Suprapubic skin (tissue), 4 donors: ENCODE results near the gene GALE. TPM values are rescaled to one million over a fixed set of nuclear protein-coding genes. Genes with fewer than 3 reads are reported as not detected.
A peak's percentile ranks its signal among the peaks of the same experiment; 100 is the strongest.

Experiments
- DNase-seq, 2 donors: peaks; one replicate each; pipeline ENCODE4 v3.0.0-alpha.2; 2019; ENCODE audit warnings: low spot score in 2 of 2
- H3K27ac ChIP-seq: fragments of 200-600 bp; sonication (generic); one replicate; pipeline ENCODE4 v1.5.1; 2019
- H3K27me3 ChIP-seq: fragments of 200-600 bp; sonication (generic); one replicate; pipeline ENCODE4 v1.5.1; 2019
- H3K36me3 ChIP-seq: fragments of 200-600 bp; sonication (generic); one replicate; pipeline ENCODE4 v1.5.1; 2019
- H3K4me1 ChIP-seq: fragments of 200-600 bp; sonication (generic); one replicate; pipeline ENCODE4 v1.5.1; 2019
- H3K4me3 ChIP-seq: fragments of 200-600 bp; sonication (generic); one replicate; pipeline ENCODE4 v1.5.1; 2019; ENCODE audit warnings: mild to moderate bottlenecking
- H3K9me3 ChIP-seq: fragments of 200-600 bp; sonication (generic); one replicate; pipeline ENCODE4 v1.5.1; 2019
- CTCF ChIP-seq, 2 donors: fragments of 200-600 bp in 1 of 2; fragments of 450-650 bp in 1 of 2; sonication (generic) in 1 of 2; IDR thresholded peaks; one replicate each; pipeline ENCODE4 v1.5.1; 2016 to 2019; ENCODE audit warnings: antibody characterized with exemption in 2 of 2, mild to moderate bottlenecking in 1 of 2, moderate library complexity in 1 of 2
- EP300 ChIP-seq: sonication (generic); formaldehyde crosslinking; IDR thresholded peaks from one replicate; pipeline ENCODE4 v1.6.1; 2017; ENCODE audit warnings: antibody characterized with exemption
- POLR2A ChIP-seq, 2 donors: fragments of 450-650 bp; IDR thresholded peaks; one replicate each; pipeline ENCODE4 v1.6.1; 2017; ENCODE audit warnings: antibody characterized with exemption in 2 of 2, mild to moderate bottlenecking in 2 of 2, moderate library complexity in 2 of 2
- POLR2AphosphoS5 ChIP-seq, 3 donors: sonication (generic); formaldehyde crosslinking; IDR thresholded peaks; one replicate each; pipeline ENCODE4 v1.6.1; 2017; ENCODE audit warnings: antibody characterized with exemption in 3 of 3
- WGBS: methylation state at CpG from one replicate; pipeline ENCODE4 v1.1.5; 2018; 5-methylcytosine and 5-hydroxymethylcytosine counted together
- total RNA-seq, 4 donors: library from RNA; depleted of rRNA; stranded (reverse); fragments of >200 nt; gene quantifications; one replicate each; pipeline ENCODE4 v1.1.0, GENCODE V29; 2016

Gene GALE
- total RNA-seq, 4 donors from 2014 or later, result 15.4 to 26.6 (median 16.9) TPM

- Histone ChIP-seq H3K36me3 (no peaks in the 10 kb centered on the region), H3K9me3 (no peaks in the 10 kb centered on the region), H3K4me1 (peaks cover 11% of the 10 kb centered on the region), H3K27ac (no peak overlapping the region), H3K4me3 (peak overlapping the region; percentile 69), H3K27me3 (no peaks in the 10 kb centered on the region)
- no peak for DNase-seq
- no peak for TF ChIP-seq CTCF (IDR thresholded peaks at IDR 0.05)
- TF ChIP-seq POLR2AphosphoS5 (IDR thresholded peaks at IDR 0.05), result no peak
- no peak for TF ChIP-seq POLR2A (IDR thresholded peaks at IDR 0.05)
- no peak for TF ChIP-seq EP300
- WGBS, result 59% methylated on average over 23 of the region's 24 CpGs
Measured at GRCh38 chr1:23825762-23826522, 25.4 kb upstream of the GALE start.

- Histone ChIP-seq H3K27ac (peak within 1 kb of the TSS; percentile 90), H3K27me3 (no peaks in the 10 kb centered on the region), H3K9me3 (no peaks in the 10 kb centered on the region), H3K4me3 (peak within 1 kb of the TSS; percentile 69), H3K36me3 (no peaks in the 10 kb centered on the region), H3K4me1 (peaks cover 11% of the 10 kb centered on the region)
- DNase-seq, result peak; percentile 95
- whole genome bisulfite sequencing, result 0% methylated on average over 12 of the region's 42 CpGs
- no peak for TF ChIP-seq EP300
- peak; percentile 72 to 91 (median 75) for TF ChIP-seq POLR2AphosphoS5 (IDR thresholded peaks at IDR 0.05)
- peak in 1 of 2 donors; percentile 80 for TF ChIP-seq POLR2A (IDR thresholded peaks at IDR 0.05)
Measured at GRCh38 chr1:23825076-23825761, 24.7 kb upstream of the GALE start, which contains the start of gene HMGCL. Gene HMGCL, minus strand, starts transcription at chr1:23825429. Its CDS starts 14 bp downstream, at chr1:23825415.

GRCh38 chr1:23824711-23825075 is 24.1 kb upstream of the GALE start:
- Histone ChIP-seq H3K4me1 (peaks cover 11% of the 10 kb centered on the region), H3K9me3 (no peaks in the 10 kb centered on the region), H3K4me3 (peak overlapping the region; percentile 69), H3K27me3 (no peaks in the 10 kb centered on the region), H3K36me3 (no peaks in the 10 kb centered on the region), H3K27ac (peak overlapping the region; percentile 90)
- 4% methylated on average over 8 of the region's 8 CpGs for WGBS
- DNase-seq, result no peak
- TF ChIP-seq CTCF (IDR thresholded peaks at IDR 0.05) (no peak), POLR2A (IDR thresholded peaks at IDR 0.05) (no peak), EP300 (no peak), POLR2AphosphoS5 (IDR thresholded peaks at IDR 0.05) (no peak)

- DNase-seq, result no peak
- Histone ChIP-seq H3K27me3 (no peaks in the 10 kb centered on the region), H3K4me1 (peaks cover 11% of the 10 kb centered on the region), H3K4me3 (no peak overlapping the region), H3K36me3 (peaks cover 7% of the 10 kb centered on the region), H3K27ac (no peak overlapping the region), H3K9me3 (no peaks in the 10 kb centered on the region)
- WGBS, result 84% methylated on average over 7 of the region's 7 CpGs
- TF ChIP-seq POLR2AphosphoS5 (IDR thresholded peaks at IDR 0.05), result no peak
- TF ChIP-seq CTCF (IDR thresholded peaks at IDR 0.05), result no peak
- no peak for TF ChIP-seq POLR2A (IDR thresholded peaks at IDR 0.05)
- TF ChIP-seq EP300, result no peak
Measured at GRCh38 chr1:23823767-23824166, 23.2 kb upstream of the GALE start.

GRCh38 chr1:23817633-23818032 is 17.1 kb upstream of the GALE start:
- no peak overlapping the region for H3K27ac ChIP-seq
- no peaks in the 10 kb centered on the region for H3K27me3 ChIP-seq
- H3K9me3 ChIP-seq, result no peaks in the 10 kb centered on the region
- no peak for TF ChIP-seq POLR2A (IDR thresholded peaks at IDR 0.05)
- TF ChIP-seq CTCF (IDR thresholded peaks at IDR 0.05), result no peak
- TF ChIP-seq POLR2AphosphoS5 (IDR thresholded peaks at IDR 0.05), result no peak
- TF ChIP-seq EP300, result no peak
- no peak overlapping the region for H3K4me3 ChIP-seq
- DNase-seq, result no peak
- no peaks in the 10 kb centered on the region for H3K4me1 ChIP-seq
- 93% methylated on average over 3 of the region's 3 CpGs for WGBS
- H3K36me3 ChIP-seq, result peaks cover 62% of the 10 kb centered on the region
